Activated T-helper 9 cell treated with anti-CD3 and anti-CD28 coated beads, Interleukin-2, amount 50 U/mL, for 16 hours (primary cell): ENCODE results near the gene RAB11FIP5.
"Not testable (repeated sequence)": the region's sequence is repeated elsewhere in the genome, so short reads cannot be mapped to it uniquely, and the experiment has no call there.

Source experiments
- DNase-seq: peaks from one replicate; pipeline ENCODE4 v3.0.0-alpha.2; 2020; ENCODE audit warnings: low read depth

Gene RAB11FIP5

GRCh38 chr2:73110168-73111072, 2.3 kb downstream of the RAB11FIP5 start:
- DNase-seq, result no peak

- no peak for DNase-seq
Measured at GRCh38 chr2:73109431-73110167, 3.1 kb downstream of the RAB11FIP5 start.

- no peak for DNase-seq
Measured at GRCh38 chr2:73107211-73107926, 5.4 kb downstream of the RAB11FIP5 start.

- DNase-seq, result no peak
Measured at GRCh38 chr2:73106791-73107190, 6.0 kb downstream of the RAB11FIP5 start.

- no peak for DNase-seq
Measured at GRCh38 chr2:73105511-73105971, 7.2 kb downstream of the RAB11FIP5 start.

- no peak for DNase-seq
Measured at GRCh38 chr2:73104933-73105332, 7.8 kb downstream of the RAB11FIP5 start.

- DNase-seq, result no peak
Measured at GRCh38 chr2:73103018-73103542, 9.7 kb downstream of the RAB11FIP5 start.

- no peak for DNase-seq
Measured at GRCh38 chr2:73101626-73102256, 11.0 kb downstream of the RAB11FIP5 start.

- DNase-seq, result no peak
Measured at GRCh38 chr2:73100956-73101355, 11.8 kb downstream of the RAB11FIP5 start.

GRCh38 chr2:73099486-73099885, 13.3 kb downstream of the RAB11FIP5 start:
- no peak for DNase-seq

GRCh38 chr2:73095910-73096309, 16.8 kb downstream of the RAB11FIP5 start:
- no peak for DNase-seq

GRCh38 chr2:73093601-73094218, 19.0 kb downstream of the RAB11FIP5 start:
- DNase-seq, result not testable (repeated sequence)

GRCh38 chr2:73092146-73092783, 20.5 kb downstream of the RAB11FIP5 start:
- DNase-seq, result no peak

GRCh38 chr2:73091696-73092095, 21.1 kb downstream of the RAB11FIP5 start:
- no peak for DNase-seq

GRCh38 chr2:73091164-73091563, 21.6 kb downstream of the RAB11FIP5 start:
- DNase-seq, result no peak

GRCh38 chr2:73089270-73090030, 23.3 kb downstream of the RAB11FIP5 start:
- DNase-seq, result no peak

- DNase-seq, result no peak
Measured at GRCh38 chr2:73088703-73089102, 24.0 kb downstream of the RAB11FIP5 start.

GRCh38 chr2:73088211-73088610, 24.5 kb downstream of the RAB11FIP5 start:
- DNase-seq, result no peak

- DNase-seq, result no peak
Measured at GRCh38 chr2:73087311-73087710, 25.4 kb downstream of the RAB11FIP5 start.

GRCh38 chr2:73085691-73086090, 27.1 kb downstream of the RAB11FIP5 start:
- DNase-seq, result peak; percentile 66
